ENCODE data around the gene DSCAML1. TPM values are rescaled to one million over a fixed set of nuclear protein-coding genes. Genes with fewer than 3 reads are reported as not detected.

The DSCAML1 gene
- total and polyA plus RNA-seq, 2 of the 8 experiments (the other 6 are each of a cell fraction or from before 2014, with no cell fraction given), result 0.19 to 0.24 TPM

- ChIA-PET CTCF (ENCODE audit: partially characterized antibody) (interaction anchor here (1.0 to 1.1 kb wide), 3 partner anchors 83 to 292 kb away, joined by 3 to 4 read pairs (median 3); no protein-coding TSS in a partner anchor), POLR2A (ENCODE audit: partially characterized antibody) (interaction anchor here (1.8 kb wide), 1 partner anchor 14 kb away, joined by 7 read pairs; no protein-coding TSS in a partner anchor)
- Histone ChIP-seq H3K23me2 (ENCODE audit: low read depth, low read length) (no peaks in the 10 kb centered on the region), H3K4me2 (ENCODE audit: insufficient read depth in 1 of 2, low read depth in 2 of 2, low read length in 2 of 2) (no peak overlapping the region), H2BK15ac (ENCODE audit: low read length) (no peak overlapping the region), H3K36me3 (ENCODE audit: control insufficient read depth in 2 of 4, insufficient read depth in 4 of 4, low read length in 3 of 4) (no peaks in the 10 kb centered on the region), H2BK5ac (ENCODE audit: low read depth, low read length) (no peak overlapping the region), H3K27me3 (replicated peaks in 1 of 4; ENCODE audit: control insufficient read depth in 3 of 4, extremely low read depth in 1 of 4, insufficient read depth in 3 of 4, low read length in 3 of 4) (no peaks in the 10 kb centered on the region), H3K79me1 (ENCODE audit: low read depth, low read length) (no peaks in the 10 kb centered on the region), H2AFZ (ENCODE audit: low read length) (no peak overlapping the region), H3K14ac (ENCODE audit: insufficient read length) (no peak overlapping the region), H3K18ac (ENCODE audit: extremely low read depth, low read length) (no peak overlapping the region), H2BK12ac (ENCODE audit: low read depth, low read length) (no peak overlapping the region), H3K4ac (replicated peaks; ENCODE audit: insufficient read length, low read depth, low read length) (no peak overlapping the region), H3K4me1 (replicated peaks in 1 of 4; ENCODE audit: control insufficient read depth in 3 of 4, insufficient read depth in 4 of 4, low read length in 3 of 4) (peaks cover 0 to 8% (median 3%) of the 10 kb centered on the region in 4 experiments; a peak in 5 of 7 replicates), H2BK20ac (ENCODE audit: low read length) (no peak overlapping the region), H2BK120ac (replicated peaks; ENCODE audit: low read depth, low read length) (no peak overlapping the region), H3K79me2 (ENCODE audit: control insufficient read depth in 1 of 2, insufficient read depth in 2 of 2, low read length in 2 of 2) (no peaks in the 10 kb centered on the region), H4K5ac (ENCODE audit: insufficient read length, low read depth, low read length) (no peak overlapping the region), H4K91ac (replicated peaks; ENCODE audit: insufficient read length, low read length) (no peak overlapping the region), H3K9me3 (ENCODE audit: insufficient read depth in 2 of 2, low read depth in 1 of 2, low read length in 1 of 2) (no peaks in the 10 kb centered on the region), H4K8ac (ENCODE audit: extremely low read depth, insufficient read depth, low read length) (no peak overlapping the region), H4K20me1 (replicated peaks in 1 of 2; ENCODE audit: control insufficient read depth in 1 of 2, insufficient read depth in 2 of 2, low read length in 2 of 2) (no peaks in the 10 kb centered on the region), H3K56ac (replicated peaks; ENCODE audit: insufficient read length, low read depth, low read length) (no peak overlapping the region), H3K23ac (ENCODE audit: insufficient read length) (no peak overlapping the region), H3K27ac (ENCODE audit: low read depth, low read length) (no peak overlapping the region), H3K4me3 (ENCODE audit: extremely low read depth in 1 of 4, insufficient read depth in 2 of 4, low read depth in 3 of 4, low read length in 4 of 4) (no peak overlapping the region), H2AK5ac (ENCODE audit: low read depth, low read length) (no peak overlapping the region), H3K9ac (replicated peaks in 1 of 4; ENCODE audit: extremely low read depth in 1 of 4, low read depth in 3 of 4, low read length in 3 of 4) (no peak overlapping the region)
- DNase-seq (ENCODE audit: low read depth in 1 of 2, low spot score in 2 of 2), result no peak
- 92% methylated on average over 10 of the region's 10 CpGs; no CpG with 5 or more reads in 1 of the 2 experiments for WGBS, 2 experiments (ENCODE audit: extremely low coverage in 1 of 2, insufficient coverage in 1 of 2, insufficient read length in 1 of 2, insufficient replicate concordance in 2 of 2, low coverage in 1 of 2, low lambda C conversion rate in 2 of 2, missing lambda C conversion rate in 1 of 2)
- no peak for FAIRE-seq
- no peak for TF ChIP-seq EGR1 (IDR thresholded peaks at IDR 0.05; ENCODE audit: borderline replicate concordance, low read depth, low read length)
- TF ChIP-seq SIX5 (IDR thresholded peaks at IDR 0.05; ENCODE audit: low read depth, low read length), result no peak
- no peak for TF ChIP-seq BACH1 (IDR thresholded peaks at IDR 0.05; ENCODE audit: low read length)
- no peak for TF ChIP-seq JUND (IDR thresholded peaks at IDR 0.05; ENCODE audit: low read length)
- no peak for TF ChIP-seq KDM1A (IDR thresholded peaks at IDR 0.05; ENCODE audit: borderline replicate concordance, low read length)
- TF ChIP-seq RAD21 (IDR thresholded peaks at IDR 0.05 in 1 of 2, conservative IDR thresholded peaks at IDR 0.05 in 1 of 2; ENCODE audit: low read depth in 2 of 2, low read length in 2 of 2), result no peak
- TF ChIP-seq BCL11A (IDR thresholded peaks at IDR 0.05; ENCODE audit: low read depth in 2 of 2, low read length in 2 of 2), result no peak
- TF ChIP-seq RXRA (IDR thresholded peaks at IDR 0.05; ENCODE audit: insufficient read depth, low read depth, low read length), result no peak
- no peak for TF ChIP-seq USF2 (IDR thresholded peaks at IDR 0.05; ENCODE audit: low read length)
- TF ChIP-seq YY1 (IDR thresholded peaks at IDR 0.05; ENCODE audit: low read depth, low read length), result no peak
- TF ChIP-seq HDAC2 (IDR thresholded peaks at IDR 0.05; ENCODE audit: borderline replicate concordance in 1 of 2, low read depth in 2 of 2, low read length in 2 of 2), result no peak
Measured at GRCh38 chr11:117525866-117526542, 271.0 kb downstream of the DSCAML1 start.

Measured in H1 (cell line).